GM18951 (cell line): ENCODE data around the gene PIM3.

Experiments used
- POLR2A ChIP-seq: IDR thresholded peaks from 4 replicates; pipeline ENCODE4 v1.6.1; 2011; ENCODE audit warnings: mild to moderate bottlenecking; ENCODE audit not compliant: insufficient read length, insufficient read depth; ENCODE audit errors: extremely low read depth
- in situ Hi-C: fragments of 300-500 bp; cut with MboI; formaldehyde crosslinking; loops from one replicate; pipeline ENCODE4 v1.12.0; 2022; ENCODE audit warnings: low sequenced_read_pairs, mixed read lengths, inconsistent platforms; ENCODE audit not compliant: unreplicated experiment

Gene PIM3

DNA sequence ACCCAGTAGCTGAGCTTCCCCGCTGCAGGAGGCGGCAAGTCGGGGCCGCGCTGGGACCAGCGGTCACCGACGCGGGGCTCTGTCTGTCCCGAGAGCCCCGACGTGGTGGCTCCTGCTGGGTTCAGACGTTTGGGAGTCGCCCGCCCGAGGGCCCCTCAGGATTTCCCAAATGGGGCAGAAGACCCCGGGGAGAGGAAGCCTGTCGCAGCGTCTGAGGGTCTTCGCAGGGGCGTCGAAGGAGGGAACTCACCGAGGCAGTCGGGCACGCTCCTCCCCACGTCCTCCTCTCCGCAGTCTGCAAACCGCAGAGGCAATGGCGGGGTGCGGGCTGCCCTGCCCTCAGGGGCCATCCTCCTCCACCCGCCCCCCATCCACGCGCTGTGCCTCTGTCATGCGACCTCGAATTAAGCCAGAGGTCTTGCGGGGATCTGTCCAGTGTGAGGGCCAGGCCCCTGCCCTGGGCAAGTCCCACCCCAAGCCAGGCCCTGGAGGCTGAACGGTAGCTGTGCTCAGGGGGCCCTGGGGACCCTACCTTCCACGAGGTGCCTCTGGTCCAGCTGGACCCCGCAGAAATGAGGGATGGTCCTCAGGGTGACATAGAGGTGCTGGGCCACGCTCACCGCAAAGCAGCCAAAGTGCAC is 39.5 kb downstream of the PIM3 start:
- no peak for TF ChIP-seq POLR2A
- in situ Hi-C loops, result no loop called here

GRCh38 chr22:50000587-50001387 is 40.2 kb downstream of the PIM3 start:
- in situ Hi-C loops, result no loop called here

GRCh38 chr22:50001388-50002231 is 41.0 kb downstream of the PIM3 start:
- no peak for TF ChIP-seq POLR2A
- in situ Hi-C loops, result no loop called here

More at GRCh38 chr22:50000587-50001387, 40.2 kb downstream of the PIM3 start:
- TF ChIP-seq POLR2A, result no peak

DNA sequence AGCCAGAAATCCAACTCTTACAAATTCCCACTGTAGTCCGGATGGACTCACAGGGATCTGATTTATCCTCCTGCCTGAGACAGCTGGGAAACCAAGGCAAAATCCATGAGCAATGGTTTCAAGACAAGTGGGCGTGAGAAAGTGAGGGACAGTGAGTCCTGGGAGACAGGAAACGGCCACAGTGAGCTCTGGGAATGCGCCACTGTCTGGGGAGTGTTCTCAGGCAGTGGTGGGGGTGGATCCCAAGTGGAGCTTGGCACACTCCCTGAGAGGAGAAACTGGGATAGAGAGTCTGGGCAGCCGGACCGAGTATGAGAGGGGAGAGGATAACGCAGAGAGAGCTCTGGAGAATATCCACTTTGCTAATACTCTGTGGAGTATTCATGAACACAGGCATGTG is 42.2 kb downstream of the PIM3 start:
- in situ Hi-C loops, result no loop called here
- TF ChIP-seq POLR2A, result no peak

DNA sequence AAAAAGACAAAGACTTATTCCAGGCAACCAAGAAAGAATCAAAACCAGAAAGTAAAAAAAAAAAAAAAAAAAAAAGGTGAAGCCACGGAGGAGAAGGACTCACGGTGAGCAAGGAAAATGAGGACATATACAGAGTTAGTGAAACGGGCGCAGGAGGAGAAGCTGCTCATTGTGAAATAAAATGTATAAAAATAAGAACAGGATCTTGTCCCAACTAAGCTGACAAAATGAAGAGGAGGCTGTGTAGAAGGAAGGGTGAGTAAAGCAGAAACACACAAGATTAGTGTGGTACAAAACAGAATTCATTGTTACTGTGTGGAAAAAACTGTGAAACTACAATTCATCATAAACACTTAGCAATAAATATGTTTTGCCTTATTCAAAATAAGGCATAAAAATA is 44.3 kb downstream of the PIM3 start:
- TF ChIP-seq POLR2A, result no peak
- in situ Hi-C loops, result no loop called here

DNA sequence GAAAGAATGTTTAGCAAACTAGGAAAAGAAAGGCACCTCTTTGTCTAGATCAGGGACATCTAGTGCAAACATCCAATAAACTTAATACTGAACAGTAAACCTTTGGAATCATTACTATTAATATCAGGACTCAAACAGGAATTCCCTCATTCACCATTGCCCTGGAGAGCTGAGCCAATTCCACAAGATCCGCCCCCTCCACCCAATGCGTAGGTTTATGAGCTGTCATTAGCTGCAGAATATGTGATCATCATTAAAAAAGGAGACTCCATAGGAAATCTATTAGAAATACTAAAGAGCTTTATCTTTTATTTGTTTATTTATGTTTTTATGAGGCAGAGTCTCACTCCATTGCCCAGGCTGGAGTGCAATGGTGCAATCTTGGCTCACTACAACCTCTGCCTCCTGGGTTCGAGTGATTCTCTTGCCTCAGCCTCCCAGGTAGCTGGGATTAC is 46.5 kb downstream of the PIM3 start:
- no peak for TF ChIP-seq POLR2A
- in situ Hi-C loops, result no loop called here

GRCh38 chr22:50008151-50009040 is 47.8 kb downstream of the PIM3 start:
- no peak for TF ChIP-seq POLR2A
- in situ Hi-C loops, result no loop called here

DNA sequence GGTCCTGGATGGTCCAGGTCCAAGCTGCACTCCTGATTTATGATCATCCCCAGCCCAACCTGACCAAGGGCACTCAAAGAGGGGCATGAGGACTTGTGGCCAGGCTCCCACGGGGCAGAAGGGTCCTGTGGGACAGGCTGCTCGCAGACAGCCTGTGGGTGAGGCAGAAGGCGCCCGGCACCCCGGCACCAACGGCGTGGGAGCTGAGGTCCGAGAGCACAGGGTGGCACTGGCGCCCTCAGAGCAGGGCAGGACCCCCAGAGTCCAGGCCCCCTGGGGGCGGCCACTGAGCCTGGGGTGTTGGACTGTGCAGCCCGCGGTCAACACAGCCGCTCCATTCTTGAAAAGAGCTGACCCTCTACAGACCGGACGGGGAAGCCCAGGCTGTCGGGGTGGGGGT is 48.7 kb downstream of the PIM3 start:
- no peak for TF ChIP-seq POLR2A
- in situ Hi-C loops, result no loop called here

DNA sequence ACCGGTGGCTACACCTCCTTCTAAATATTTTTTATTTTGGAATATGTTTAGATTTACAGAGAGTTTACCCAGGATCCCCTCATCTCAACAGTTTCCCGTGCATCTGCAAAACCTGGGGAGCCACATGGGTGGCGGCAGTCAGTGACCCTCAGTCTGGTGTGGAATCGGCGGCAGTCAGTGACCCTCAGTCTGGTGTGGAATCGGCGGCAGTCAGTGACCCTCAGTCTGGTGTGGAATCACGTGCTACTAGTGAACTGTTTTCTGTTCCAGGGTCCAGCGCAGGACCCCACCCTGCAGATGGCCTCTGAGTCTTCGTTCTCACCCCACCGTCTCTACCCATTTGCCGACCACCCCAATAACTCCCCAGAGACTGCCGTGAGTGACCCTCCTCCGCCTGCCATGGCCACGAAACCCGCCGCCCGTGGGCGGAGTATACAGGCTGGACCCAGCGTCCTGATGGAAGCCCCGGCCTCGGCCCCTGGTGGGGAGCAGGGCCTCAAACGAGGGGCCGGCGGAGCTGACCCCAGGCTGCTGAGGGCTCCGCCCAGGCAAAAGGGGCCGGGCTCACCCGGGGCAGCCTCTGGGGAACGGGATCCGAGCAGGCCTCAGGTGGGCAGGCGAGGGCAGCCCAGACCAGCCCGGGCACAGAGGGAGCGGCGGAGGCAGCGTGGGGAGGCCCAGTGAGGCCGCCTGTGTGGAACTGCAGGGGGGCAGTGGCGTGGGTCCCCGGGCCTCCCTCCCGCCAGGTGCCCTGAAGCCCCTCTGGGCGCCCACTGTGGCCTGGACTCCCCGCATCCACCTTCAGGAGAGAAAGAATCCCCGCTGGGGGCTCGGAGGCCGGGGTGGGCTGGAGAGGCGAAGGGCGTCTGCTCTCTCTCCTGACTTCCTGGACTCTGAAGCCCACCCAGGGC is 49.4 kb downstream of the PIM3 start:
- in situ Hi-C loops, result no loop called here
- no peak for TF ChIP-seq POLR2A

- TF ChIP-seq POLR2A, result no peak
- in situ Hi-C loops, result no loop called here
Observed at GRCh38 chr22:50010676-50011446, 50.3 kb downstream of the PIM3 start.
